Posterior cingulate gyrus (tissue), 11 donors: Measurements from ENCODE around the gene MPV17.

Source experiments
- DNase-seq, 10 donors: peaks; one replicate each; pipeline versions ENCODE4 v3.0.0 to v3.0.0-alpha.2; 2020 to 2021; ENCODE audit warnings: mixed read lengths in 3 of 10
- intact Hi-C: fragments of 100-400 bp; cut with DNase I; formaldehyde crosslinking; loops from one replicate; pipeline ENCODE4 v1.15.1; 2023

The MPV17 gene

DNA sequence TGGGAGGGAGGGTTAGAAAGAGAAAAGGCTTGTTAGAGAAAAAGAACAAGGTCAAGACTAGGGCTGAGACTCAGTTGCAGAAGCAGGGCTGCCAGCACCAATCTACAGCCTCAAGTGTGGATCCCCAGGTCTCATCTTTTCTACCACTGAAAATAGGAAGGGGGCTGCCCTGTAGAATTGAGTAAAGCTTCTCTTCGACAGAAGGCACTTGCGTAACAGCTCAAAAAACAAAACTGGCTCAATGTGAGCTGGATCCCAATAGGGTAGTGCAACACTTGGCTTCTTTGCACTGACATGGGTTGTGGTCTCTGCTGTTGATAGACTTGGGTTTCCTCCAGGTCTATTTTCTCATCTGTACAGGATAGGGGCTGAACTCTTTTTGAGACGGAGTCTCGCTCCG lies 1.8 kb upstream of the MPV17 start:
- intact Hi-C loops = loop anchor here (5.0 kb wide), 2 partner anchors 33 to 48 kb away; partner anchors contain the start of genes EIF2B4, GTF3C2 and SNX17

DNA sequence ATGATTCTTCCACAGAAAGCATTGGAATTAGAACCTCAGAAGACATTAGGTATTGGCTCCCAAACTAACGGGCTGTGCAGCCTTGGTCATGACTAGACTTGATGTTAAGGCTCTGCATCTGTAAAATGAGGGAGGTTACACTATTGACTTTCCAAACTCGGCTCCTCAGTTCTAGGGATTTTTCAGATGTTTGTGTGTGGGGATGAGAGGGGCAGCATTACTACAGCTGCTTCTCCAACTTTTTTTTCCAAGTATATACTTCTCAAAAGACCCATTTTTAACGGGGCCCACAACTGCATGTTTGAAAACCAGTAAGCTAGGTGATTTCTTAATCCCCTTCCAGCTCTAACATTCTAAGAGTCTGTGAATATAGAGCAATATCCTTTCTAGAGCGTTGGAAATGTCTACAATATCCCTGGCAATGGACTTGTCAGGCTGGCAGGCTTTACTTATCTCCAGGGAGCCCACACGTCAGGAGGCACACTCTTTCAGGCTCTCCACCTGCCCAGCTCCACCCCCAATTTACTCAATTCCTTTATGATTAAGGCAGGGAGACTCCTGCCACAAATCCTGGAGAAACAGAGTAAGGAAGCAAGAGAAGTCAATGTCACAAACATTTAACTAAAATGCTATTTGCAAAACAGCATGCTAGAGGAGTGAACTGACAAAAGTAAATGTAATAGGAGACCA lies 844 bp upstream of the MPV17 start:
- intact Hi-C loops = loop anchor here (5.0 kb wide), 2 partner anchors 34 to 49 kb away; partner anchors contain the start of genes EIF2B4, GTF3C2 and SNX17
- peak in 1 of 10 donors; percentile 49 for DNase-seq

More for the DNA sequence above, 1.8 kb upstream of the MPV17 start:
- DNase-seq = no peak

DNA sequence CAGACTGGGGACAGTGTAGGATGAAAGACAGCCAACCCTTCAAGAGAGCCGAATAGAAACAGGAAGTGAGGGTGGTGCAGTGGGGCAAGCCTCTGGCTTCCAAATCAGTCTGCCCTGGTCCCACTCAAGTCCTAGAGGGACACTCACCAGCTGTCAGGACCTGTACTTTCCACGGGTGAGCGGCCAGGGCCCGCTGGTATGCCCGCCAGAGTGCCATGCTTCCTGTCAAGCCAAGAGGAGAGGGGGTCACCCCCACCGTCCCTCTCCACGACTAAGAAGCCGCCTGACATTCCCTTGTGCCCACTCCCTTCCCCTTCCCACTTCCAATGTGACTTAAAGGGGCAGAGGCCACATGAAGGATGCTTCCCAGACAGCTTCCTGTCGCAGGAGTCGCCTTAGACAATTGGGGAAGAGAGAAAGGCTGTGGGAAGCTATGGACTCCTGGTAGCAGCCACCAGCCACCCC lies 564 bp downstream of the MPV17 start:
- intact Hi-C loops = loop anchor here (5.0 kb wide), 2 partner anchors 35 to 50 kb away; partner anchors contain the start of genes EIF2B4, GTF3C2 and SNX17
- DNase-seq = peak in 1 of 10 donors; percentile 85

DNA sequence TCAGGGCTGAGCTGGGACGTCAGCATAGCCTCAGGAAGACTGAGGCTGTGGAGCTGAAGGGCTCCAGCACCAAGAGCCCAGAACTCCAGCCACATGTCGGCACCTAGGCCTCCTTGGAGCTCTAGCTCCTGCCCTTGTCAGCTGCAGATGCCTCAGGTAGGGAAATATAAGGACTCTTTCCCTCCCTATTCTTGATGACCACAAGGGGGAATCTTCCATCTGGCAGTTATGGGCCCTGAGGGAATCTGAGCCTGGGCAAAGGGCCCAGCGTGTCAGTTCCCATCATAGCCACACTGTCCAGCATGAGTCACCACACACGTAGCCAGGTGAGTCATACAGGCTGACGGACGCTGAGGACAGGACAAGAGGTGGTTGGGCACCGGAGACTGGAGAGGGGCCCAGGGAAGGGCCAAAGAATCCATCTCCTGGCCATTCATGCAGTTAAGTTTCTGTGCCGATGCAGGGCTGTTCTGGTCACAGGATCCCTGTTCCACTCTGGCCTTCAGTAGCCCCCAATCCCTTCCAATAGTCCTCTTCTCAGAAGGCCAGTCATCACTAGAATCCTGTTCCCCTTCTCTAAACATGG lies 1.8 kb downstream of the MPV17 start:
- intact Hi-C loops = loop anchor here (5.0 kb wide), 2 partner anchors 36 to 51 kb away; partner anchors contain the start of genes EIF2B4, GTF3C2 and SNX17
- DNase-seq = peak in 1 of 10 donors; percentile 85

DNA sequence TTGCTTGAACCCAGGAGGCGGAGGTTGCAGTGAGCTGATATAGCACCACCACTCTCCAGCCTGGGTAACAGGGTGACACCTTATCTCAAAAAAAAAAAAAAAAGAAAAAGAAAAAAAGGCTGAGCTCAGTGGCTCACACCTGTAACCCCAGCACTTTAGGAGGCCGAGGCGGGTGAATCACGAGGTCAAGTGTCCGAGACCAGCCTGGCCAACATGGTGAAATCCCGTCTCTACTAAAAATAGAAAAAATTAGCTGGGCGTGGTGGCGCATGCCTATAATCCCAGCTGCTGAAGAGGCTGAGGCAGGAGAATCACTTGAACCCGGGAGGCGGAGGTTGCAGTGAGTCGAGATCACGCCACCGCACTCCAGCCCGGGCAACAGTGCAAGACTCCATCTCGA lies 3.1 kb downstream of the MPV17 start:
- DNase-seq = peak in 1 of 10 donors; percentile 41
- intact Hi-C loops = loop anchor here (5.0 kb wide), 2 partner anchors 37 to 52 kb away; partner anchors contain the start of genes EIF2B4, GTF3C2 and SNX17

DNA sequence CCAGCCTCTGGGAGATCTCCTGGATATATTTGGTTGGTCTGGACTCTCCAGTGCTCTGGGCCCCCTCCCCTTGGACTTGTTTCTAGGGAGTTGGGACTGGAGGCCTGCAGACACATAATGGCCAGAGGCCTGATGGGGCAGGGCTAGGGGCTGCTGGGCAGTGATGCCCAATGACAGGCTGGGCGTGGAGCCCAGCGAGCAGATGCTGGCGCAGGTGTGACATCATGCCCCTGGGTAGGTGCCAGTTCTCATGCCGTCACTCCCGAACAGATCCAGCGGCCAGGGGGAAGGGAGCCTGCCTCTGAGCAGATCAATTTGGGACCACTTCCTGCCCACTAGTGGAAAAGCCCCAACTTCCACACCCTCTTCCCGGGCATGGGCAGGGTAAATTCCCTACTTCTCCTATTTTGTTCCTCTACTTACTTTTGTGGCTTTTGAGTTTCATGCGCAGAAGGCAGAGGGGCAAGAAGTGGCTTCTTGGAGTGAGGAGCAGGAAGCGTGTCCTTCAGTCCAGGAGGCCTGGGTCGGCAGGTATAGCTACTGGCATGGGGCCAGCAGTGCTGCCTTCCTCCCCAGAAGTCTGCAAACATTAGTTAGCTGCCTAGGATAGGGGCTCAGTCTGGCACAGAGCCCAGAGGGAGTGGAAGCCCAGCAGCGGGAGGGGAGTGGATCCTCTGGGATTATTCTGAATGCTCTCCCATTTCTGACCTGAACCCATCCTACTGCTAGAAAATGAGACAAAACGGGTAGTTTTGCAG lies 6.1 kb downstream of the MPV17 start:
- DNase-seq = peak in 7 of 10 donors; percentile 24 to 96 (median 63)

DNA sequence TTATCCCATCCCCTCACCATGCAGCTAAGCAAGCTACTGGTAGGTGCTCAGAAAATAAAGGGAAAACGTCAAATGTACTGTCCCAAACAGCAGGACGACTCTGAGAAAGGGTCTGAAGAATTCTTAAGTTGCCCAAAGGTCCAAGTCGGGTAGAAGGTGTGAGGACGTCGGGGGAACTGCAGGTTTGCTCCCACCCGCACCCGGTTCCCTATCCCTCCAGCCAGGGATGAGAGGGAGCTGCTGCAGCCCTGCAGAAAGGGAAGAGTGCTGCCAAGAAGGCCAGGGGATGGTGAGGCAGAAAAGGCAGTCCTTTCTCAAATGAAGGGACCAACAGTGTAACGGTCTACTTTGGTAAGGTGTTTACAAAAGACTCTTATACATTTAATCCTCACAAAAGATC lies 7.8 kb downstream of the MPV17 start:
- peak in 1 of 10 donors; percentile 30 for DNase-seq
- intact Hi-C loops = no loop called here

More for the DNA sequence above, 6.1 kb downstream of the MPV17 start:
- intact Hi-C loops = no loop called here

DNA sequence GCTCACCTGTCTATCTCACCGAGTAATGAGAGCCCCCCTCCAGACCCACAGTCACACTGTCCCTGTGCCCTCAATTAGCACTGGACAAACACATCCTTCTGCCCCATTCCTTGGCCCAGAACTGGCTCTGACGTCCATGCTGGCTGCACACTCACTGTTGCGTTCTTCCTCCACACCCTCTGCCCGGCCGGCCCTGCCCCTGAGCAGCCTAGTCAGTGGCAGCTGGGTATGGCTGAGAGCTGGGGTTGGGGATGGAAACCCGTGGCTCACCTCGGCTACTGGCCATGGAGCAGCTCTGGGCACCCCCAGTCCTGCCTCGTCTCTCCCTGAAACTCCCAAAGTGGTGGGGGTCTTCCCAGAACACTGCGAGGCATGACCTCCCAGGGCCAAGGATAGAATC lies 8.2 kb downstream of the MPV17 start:
- intact Hi-C loops = no loop called here
- peak in 2 of 10 donors; percentile 56 to 76 for DNase-seq

DNA sequence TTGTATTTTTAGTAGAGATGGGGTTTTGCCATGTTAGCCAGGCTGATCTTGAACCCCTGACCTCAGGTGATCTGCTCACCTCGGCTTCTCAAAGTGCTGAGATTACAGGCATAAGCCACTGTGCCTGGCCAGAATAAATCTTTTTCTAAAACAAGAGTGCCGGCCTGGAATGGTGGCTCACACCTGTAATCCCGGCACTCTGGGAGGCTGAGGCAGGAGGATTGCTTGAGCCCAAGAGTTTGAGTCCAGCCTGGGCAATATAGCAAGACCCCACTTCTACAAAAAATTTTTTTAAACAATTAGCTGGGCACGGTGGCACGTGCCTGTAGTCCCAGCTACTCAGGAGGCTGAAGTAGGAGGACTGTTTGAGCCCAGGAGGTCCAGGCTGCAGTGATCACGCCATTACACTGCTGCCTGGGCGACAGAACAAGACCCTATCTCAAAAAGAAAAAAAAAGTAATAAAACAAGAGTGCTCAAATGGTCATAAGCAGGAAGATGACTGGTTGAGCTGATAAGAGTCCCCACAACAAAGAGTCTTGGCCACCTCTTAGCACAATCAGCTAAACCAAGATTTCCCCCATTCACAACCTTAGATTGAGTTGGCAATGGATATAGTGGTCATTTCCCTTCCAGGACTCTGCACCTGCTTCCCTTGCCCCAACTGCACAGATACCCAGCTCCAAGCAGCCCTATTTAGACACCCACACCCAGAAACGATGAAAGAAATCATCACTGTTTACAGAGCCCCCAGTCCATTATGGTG lies 8.8 kb downstream of the MPV17 start:
- intact Hi-C loops = no loop called here
- peak in 1 of 10 donors; percentile 31 for DNase-seq

DNA sequence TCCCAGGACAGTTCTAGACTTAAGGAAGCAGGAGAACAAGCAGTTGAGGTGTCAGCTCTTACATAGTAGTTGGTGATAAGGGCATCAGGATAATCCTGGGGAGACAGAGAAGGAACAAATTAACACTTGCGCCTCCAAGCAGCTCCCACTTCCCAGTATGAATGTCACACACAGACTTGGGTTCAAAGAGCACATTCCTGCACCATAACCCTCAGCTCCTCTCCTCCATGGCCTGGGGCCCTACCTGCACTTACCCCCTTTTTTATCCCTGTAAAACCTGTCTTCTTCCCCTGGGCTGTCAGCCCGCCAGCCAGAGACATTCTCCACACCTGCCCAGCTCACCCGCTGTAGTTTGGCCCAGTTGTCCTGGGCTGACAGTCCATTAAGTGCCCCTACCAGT lies 10.7 kb downstream of the MPV17 start:
- peak in 2 of 10 donors; percentile 18 to 48 for DNase-seq
- intact Hi-C loops = no loop called here

DNA sequence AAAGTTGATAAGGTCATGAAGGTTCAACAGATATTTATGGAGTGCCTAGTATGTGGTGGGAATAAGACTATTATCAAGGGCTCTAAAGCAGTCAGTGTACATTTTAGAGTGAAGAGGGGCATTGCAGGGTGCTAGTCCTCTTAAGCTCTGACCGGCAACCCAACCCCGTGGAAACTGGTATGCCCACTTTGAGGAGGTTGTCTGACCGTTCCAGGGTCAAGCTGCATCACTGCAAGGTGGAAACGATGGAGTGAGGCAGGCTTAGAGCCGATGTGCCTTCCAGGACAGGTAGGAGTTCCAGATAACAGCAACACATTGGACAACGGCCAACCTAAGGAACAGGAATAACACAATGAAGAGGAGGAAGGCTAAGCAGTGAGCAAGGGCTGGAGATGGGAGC lies 13.2 kb downstream of the MPV17 start:
- intact Hi-C loops = loop anchor here (10.0 kb wide), 1 partner anchor 55 kb away; no protein-coding TSS in a partner anchor

DNA sequence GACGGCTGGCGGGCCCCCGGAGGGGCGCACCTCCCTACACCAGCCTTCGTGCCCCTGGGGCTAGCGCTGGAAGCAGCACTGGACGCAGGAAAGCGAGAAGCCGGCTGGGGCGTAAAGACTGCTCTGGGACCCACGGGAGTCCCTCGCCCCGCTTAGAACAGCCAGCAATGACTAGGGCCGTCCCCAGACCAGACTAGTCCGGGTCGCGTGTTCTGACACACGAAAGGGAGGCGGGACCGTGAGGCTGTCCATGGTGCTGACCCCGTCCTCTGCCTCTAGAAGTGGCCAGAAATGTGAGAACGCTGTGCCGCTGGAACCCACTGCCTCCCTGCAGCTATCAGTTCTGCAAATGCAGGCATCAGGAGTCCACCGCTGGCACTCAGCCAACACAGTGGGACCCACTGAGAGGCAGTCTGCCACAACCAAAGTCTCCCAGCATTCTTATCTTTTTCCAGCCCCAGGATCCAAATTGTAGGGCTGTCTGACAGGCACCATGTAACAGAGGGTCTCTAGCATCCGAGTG lies 14.5 kb downstream of the MPV17 start, which contains the start of gene UCN:
TSS of gene UCN (minus strand) at position 87 of the 523 bp plus-strand sequence. CDS start 550 bp downstream, outside the sequence.
- intact Hi-C loops = loop anchor here (10.0 kb wide), 1 partner anchor 54 kb away; no protein-coding TSS in a partner anchor
- DNase-seq = peak in 1 of 10 donors; percentile 82

More for the DNA sequence above, 13.2 kb downstream of the MPV17 start:
- peak in 1 of 10 donors; percentile 55 for DNase-seq

DNA sequence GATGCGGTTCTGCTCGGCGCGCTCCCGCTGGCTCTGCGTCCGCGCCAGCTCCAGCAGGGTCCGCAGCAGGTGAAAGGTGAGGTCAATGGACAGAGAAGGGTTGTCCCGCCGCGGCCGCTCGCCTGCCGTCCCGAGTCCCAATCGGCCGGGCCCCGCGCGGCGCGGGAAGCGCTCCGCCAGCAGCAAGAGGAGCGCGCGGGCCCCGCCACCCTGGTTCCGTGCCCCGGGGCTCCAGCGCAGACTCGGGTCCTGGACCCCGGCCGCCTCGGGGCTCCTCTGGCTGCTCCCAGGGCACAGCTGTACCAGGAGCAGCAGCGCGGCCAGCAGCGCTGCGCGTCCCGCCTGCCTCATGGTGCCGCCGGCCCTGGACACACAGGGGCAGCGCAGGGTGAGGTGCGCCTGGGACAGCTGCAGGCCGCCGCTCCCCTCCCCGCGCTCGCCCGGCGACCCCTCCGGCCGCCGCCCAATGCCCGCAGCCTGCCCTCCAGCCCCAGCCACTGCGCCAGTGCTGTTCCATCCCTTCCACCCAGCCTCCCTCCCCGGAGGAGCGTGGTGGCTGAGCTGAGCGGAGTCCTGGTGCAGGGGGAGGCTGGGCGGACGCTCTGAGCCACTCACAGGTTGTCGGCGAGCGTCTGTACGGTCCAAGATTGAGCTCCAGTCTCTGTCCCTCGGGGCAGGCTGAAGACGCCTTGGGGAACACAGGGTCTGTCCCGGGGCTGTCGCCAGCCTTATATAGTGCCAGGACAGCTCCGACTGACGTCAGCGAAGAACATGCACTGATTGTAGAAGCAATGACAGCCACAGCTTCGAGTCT lies 15.1 kb downstream of the MPV17 start:
- DNase-seq = peak in 1 of 10 donors; percentile 82
- intact Hi-C loops = loop anchor here (10.0 kb wide), 1 partner anchor 53 kb away; no protein-coding TSS in a partner anchor

DNA sequence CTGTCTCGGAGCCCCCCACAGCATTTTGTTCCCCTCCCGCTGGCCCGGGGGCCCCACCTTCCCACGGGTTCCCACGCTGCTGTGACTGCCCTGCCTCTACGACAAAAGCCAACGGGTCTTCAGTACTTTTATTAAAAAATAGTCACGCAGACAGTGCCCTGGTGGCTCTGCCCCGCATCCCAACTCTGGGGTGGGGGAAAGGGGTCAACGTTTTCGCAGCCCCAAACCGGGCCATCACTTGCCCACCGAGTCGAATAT lies 15.7 kb downstream of the MPV17 start:
- no peak for DNase-seq
- intact Hi-C loops = loop anchor here (10.0 kb wide), 1 partner anchor 52 kb away; no protein-coding TSS in a partner anchor

DNA sequence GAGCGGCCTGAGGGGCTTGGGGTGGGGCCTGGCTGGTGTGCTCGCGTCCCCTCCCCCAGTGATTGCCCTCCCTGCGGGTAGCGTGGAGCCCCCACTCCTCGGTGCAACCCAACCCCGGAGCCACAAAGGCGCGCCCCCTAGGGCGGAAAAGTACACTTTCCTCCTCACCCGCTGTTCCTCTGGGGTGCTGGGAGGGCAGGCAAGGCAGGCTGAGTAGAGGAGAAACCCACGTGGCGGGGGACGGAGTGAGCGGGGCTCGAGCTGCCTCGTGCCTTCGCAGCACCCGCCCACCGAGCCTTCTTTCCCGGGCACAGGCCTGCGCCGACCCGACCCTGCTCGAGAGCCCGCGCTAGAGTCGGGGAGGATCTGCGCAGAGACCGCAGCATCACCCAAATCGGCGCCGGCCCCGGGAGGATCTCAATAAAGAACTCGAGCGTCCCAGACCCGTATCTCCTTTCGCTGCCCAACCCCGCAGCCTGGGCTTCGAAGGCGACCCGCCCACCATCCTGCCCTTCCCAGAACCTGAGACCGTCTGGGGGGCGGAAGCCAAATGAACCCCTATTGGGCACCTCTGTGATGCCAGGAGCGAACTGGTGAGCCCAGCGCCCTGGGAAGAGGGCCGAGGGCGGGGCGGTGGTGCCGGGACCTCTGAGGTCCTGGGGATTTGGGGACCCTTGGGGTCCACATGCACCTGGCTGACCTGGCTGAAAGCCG lies 16.2 kb downstream of the MPV17 start:
- intact Hi-C loops = loop anchor here (10.0 kb wide), 1 partner anchor 52 kb away; no protein-coding TSS in a partner anchor
- peak in 1 of 10 donors; percentile 89 for DNase-seq

DNA sequence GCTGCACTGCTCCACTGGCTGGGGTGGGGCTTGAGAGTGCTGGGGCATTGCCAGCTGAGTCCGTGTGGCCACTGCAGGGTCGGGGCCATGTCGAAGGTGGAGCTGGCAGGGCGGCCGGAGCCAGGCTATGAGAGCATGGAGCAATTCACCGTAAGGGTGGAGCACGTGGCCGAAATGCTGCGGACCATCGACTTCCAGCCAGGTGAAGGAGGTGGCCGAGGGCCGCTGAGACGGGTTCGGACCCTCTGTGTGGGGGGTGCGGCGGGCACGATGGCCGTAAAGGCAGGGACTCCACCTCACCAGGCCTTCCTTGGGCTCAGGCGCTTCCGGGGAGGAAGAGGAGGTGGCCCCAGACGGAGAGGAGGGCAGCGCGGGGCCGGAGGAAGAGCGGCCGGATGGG lies 16.8 kb downstream of the MPV17 start:
- intact Hi-C loops = loop anchor here (10.0 kb wide), 1 partner anchor 51 kb away; no protein-coding TSS in a partner anchor

DNA sequence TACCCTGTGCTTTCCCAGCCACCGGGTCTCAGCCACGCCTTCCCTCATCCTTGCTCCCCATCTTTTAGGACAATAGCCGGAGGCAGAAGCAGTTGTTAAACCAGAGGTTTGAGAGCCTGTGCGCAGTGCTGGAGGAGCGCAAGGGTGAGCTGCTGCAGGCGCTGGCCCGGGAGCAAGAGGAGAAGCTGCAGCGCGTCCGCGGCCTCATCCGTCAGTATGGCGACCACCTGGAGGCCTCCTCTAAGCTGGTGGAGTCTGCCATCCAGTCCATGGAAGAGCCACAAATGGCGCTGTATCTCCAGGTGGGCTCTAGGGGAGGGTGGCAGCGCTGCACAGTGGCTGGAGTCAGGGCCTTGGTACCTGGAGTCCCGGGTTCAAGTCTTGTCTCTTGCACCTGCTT lies 17.4 kb downstream of the MPV17 start:
- DNase-seq = peak in 1 of 10 donors; percentile 69
- intact Hi-C loops = loop anchor here (10.0 kb wide), 1 partner anchor 51 kb away; no protein-coding TSS in a partner anchor

More for the DNA sequence above, 16.8 kb downstream of the MPV17 start:
- DNase-seq = peak in 1 of 10 donors; percentile 75
